NCI-H2107 treated with DMSO at 0.1 percent for 48 hours (cell line): Measurements from ENCODE around the gene IMP4.

Experiments used
- DNase-seq: peaks from one replicate; lab custom pipeline; 2025; ENCODE audit not compliant: unreplicated experiment; lab: John Stamatoyannopoulos, UW

IMP4 gene

DNA sequence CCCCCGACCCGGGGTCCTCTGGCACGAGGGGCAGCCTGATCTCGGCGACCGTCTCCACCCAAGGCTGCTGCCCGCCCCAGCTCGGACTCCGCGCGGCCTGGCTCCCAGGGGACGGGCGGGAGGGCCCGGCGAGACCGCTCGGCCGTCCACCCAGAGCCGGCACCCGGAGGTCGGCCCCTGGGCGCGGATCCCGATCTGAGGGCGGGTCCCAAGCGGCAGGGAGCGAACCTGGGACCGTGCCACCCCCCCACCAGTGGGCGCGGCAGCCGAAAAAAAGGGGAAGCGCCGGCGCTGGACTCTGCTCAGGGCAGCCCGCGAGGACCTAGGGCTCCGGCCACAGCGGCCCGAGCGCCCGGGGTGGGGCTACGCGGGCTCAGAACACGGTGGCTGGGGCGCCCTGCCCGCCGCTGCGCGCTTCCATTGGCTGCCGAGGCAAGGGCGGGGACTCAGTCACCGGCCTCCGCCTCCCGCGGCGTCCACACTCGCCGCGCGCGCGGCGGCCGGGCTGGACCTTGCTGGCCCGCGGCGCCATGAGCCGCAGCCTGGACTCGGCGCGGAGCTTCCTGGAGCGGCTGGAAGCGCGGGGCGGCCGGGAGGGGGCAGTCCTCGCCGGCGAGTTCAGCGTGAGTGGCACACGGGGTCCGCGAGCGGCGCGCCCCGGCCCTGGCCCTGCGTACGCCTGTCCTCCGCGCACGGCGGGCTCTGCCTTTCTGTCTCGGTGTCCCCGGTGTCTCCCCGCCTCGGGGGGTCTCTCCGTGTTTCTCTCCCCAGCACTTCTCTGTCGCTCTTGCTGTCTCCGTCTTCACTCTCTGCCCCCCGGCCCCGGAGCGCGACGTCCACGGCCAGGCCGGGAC lies 13.1 kb downstream of the IMP4 start, which contains the start of gene PTPN18:
Gene PTPN18 (plus strand): TSS at position 479 of the 854 bp plus-strand sequence. CDS start 52 bp downstream, at position 531.
- peak; percentile 11 for DNase-seq

DNA sequence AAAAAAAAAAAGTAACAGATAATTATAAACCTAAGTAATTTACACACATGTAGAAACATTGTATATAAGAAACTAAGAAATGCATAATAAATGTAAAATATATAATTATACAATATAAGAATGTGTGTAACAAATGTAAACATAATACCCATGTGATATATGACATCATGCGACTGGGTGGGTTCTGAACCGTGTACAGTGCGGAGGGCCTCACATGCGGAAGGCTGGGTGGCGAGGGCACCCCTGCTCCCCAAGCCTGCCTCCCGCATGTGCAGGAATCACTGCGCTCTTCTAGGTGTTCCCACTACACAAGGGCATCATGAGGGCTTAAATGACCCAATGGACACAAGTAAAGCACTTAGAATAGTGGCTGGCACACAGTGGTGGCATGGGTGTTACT lies 15.2 kb downstream of the IMP4 start:
- DNase-seq = no peak

DNA sequence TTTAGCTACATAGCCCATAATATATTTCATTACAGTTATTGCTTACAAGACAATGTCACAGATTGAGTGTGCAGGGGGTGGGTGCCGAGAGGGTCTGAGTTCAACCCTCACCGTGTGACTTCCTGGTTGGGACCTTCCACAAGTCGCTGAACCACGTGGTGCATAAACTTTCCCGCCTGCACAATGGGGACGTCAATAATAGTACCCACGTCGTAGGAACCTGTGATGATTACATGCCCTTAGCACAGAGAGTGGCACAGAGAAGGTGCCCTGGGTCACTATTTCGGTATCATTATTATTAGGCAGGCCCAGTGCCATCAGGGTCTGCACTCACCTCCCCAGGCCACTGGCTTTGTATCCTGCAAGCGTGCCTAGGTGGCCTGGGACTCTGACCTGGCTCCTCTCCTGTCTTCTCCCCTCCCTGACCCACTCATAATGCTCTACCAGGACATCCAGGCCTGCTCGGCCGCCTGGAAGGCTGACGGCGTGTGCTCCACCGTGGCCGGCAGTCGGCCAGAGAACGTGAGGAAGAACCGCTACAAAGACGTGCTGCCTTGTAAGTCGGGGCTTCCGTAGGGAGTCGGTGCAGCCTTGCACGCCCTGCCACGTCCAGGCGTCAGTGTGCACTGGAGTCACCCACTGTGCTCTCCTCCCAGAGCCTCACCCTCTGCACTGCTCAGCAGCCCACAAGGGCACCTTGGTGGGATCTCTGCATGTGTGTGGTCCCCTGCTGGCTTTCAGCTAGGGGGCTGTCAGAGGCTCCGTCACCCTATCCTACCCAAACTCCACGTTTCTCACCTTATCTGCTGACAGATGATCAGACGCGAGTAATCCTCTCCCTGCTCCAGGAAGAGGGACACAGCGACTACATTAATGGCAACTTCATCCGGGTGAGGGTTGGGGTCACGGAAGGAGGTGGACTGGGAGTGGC lies 16.0 kb downstream of the IMP4 start:
- no peak for DNase-seq

DNA sequence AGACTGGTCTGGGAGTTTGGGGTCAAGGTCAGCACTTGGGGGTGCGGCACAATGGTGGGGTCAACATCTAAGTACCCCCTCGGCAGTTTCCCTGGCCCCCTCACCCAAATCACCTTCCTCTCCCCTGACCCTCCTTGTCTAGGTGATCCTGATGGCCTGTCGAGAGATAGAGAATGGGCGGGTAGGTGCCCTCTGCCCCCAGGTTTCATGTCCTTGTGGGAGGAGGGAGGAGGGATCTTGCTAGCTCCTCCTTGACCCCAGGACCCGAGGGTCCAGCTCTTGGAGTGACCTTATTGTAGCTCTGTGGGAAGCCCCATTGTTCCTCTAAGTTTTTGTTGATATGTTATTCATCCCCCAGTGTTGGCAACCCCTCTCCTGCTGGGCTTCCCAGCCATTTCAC lies 16.8 kb downstream of the IMP4 start:
- DNase-seq = no peak

DNA sequence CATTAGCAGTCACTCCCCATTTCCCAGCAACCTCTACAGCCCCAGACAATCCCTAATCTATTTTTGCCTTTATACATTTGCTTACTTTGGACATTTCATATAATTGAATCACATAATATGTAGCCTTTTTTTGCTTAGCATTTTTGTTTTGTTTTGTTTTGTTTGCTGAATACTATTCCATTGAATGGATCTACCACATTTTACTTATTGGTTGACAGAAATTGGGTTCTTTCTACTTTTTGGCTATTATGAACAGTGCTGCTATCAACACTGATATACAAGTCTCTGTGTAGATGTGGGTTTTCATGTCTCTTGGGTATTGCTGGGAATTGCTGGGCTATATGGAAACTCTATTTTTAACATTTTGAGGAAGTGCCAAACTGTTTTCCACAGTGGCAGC lies 20.8 kb downstream of the IMP4 start:
- DNase-seq = no peak

DNA sequence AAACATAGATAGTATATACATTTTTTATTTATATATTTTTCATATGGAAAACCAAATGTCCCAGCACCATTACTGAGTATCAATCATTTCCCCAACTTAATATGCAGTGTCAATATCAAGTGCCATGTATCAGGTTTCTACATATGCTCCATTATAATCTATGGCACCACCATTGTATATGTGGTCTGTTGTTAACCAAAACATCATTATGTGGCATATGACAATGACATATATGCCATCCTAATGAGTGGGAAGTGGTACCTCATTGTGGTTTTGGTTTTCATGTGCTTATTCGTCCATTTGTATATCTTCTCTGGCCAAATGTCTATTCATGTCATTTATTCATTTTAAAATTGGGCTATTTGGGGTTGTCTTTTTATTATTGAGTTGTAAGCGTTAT lies 22.4 kb downstream of the IMP4 start:
- no peak for DNase-seq

DNA sequence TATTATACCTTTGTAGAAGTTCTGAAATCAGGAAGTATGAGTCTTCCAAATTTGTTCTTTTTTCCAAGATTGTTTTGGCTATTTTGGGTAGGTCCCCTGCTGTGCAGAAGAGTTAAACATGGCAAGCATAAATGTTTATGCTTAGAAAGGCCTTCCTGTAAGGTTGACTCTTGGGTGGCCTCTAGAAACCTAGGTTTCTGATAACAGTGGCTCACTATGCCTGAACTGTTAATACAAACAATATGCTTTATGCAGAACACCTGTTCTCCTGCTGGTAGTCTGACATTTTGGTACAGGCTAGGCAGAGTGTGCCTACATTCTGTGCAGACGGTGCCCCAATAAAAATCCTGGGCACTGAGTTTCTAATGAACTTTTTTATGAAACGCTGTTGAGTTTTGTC lies 23.3 kb downstream of the IMP4 start:
- no peak for DNase-seq

DNA sequence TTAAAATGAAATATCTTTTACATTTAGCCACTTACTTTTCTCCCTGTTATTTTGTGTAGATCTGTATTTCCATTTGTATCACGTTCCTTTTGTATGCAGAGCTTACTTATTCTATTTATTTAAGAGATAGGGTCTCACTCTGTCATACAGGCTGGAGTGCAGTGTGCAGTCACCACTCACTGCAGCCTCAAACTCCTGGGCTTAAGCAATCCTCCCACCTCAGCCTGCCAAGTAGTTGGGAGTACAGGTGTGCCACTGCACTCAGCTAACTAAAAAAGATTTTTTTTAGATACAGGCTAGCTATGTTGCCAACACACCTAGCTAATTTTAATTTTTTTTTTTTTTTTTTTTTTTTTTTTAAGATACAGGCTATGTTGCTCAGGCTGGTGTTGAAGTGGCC lies 24.0 kb downstream of the IMP4 start:
- no peak for DNase-seq

DNA sequence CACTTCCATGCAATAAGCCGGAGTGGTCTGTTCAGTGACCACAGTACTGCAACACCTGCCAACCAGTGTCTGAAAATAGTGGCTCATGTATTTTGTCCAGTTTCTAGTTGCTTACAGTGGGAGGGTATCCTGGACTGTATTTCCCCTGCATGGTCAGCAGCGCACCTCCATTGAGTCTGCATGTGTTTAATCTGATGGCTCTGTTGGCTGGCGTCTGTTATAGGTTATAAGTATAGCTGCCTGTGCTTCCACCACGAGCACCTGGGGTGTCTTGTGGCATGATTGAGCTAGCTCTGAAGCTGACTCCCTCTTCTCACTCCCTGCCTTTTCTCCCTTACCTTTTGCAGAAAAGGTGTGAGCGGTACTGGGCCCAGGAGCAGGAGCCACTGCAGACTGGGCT lies 26.1 kb downstream of the IMP4 start:
- no peak for DNase-seq

DNA sequence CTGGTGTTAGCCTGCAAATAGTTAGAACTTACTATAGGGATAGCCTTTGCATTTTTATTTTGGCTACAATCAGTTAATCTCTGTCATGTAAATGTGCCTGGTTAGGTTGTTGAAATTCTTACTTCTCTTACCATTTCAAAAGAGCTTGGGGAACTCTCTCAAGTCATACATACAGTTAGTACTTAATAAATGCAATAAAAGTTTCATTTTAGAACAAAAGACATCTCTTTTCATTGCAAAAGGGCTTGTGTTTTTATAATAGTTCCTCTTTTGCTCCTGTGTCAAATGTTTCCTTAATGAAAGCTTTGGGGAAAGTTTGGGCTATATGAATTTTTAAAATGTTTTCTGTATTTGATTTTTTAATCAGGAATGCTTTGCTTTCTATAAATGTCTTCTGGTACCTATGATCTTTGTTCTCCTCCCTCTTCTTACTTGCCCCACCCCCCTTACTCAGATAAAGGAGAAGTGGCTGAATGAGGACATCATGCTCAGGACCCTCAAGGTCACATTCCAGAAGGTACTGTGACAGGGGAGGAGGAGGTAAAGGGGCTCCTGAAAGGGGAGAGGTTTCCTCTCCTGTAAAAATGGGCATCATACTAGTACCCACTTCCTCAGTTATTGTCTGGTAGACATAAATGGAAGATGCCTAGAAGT lies 26.7 kb downstream of the IMP4 start:
- no peak for DNase-seq

DNA sequence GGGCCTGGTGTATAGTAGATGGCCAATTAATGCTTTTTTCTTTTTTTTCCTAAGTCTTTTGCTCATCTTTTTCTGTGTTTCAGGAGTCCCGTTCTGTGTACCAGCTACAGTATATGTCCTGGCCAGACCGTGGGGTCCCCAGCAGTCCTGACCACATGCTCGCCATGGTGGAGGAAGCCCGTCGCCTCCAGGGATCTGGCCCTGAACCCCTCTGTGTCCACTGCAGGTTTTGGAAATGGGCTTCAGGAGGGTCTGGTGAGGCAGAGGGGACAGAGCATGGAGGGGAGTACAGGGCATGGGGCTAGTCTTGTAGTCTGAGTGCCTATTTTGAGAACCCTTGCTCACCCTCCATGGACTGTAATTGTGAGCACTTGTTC lies 27.3 kb downstream of the IMP4 start:
- no peak for DNase-seq

DNA sequence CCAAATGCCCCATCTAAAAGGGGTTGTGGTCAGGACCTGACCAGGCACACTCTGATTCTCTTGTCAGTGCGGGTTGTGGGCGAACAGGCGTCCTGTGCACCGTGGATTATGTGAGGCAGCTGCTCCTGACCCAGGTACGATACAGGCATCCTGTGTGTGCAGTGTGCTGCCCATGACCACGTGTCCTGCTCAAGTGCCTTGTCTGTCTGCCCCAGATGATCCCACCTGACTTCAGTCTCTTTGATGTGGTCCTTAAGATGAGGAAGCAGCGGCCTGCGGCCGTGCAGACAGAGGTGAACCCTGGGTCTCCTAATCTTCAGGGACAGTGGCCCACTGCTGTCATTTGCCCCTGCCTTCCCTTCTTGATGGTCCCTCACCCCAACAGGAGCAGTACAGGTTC lies 27.8 kb downstream of the IMP4 start:
- no peak for DNase-seq

DNA sequence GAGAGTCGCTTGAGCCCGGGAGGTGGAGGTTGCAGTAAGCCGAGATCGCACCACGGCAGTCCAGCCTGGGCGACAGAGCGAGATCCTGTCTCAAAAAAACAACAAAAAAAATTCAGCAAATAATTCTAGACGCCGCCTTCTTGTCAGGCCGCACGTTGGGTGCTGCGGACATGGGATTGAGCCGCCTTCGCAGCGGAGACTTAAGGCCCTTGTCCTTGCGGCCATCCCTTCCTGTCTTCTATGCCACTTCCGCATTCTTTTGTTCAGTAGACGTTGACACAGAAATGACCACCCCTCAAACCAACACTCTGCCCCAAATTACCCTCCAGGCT lies 29.0 kb downstream of the IMP4 start:
- no peak for DNase-seq

DNA sequence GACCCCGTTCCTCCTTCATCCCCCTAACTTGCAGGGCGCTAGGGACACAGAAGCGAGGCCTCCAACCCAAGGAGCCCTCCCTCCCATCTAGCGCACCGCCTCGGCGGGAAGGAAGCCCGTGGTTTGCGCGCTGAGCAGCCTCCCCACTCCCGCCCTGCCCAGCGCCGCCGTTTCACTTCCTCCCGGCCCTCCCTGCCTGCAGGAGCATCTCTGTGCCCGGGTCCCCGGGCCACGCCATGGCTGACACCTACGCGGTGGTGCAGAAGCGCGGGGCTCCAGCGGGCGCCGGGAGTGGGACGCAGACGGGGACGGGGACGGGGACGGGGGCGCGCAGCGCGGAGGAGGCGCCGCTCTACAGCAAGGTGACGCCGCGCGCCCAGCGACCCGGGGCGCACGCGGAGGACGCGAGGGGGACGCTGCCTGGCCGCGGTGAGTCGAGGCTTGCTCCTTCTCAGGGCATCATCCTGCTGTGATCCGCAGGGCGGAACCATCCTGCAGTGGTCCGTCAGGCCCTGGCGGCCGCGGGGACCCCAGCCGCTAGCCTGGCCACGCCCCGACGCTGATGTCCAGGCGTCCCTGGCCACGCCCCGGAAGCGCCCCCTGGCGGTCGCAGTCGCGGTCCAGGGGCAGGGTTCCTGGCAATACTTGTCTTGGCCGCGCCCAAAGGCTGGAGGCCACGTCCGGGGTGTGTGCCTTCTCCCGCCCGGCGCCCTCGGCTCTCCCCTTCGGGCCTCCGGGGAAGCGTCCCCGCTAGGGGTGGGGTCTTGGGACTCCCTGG lies 29.5 kb downstream of the IMP4 start:
- no peak for DNase-seq

DNA sequence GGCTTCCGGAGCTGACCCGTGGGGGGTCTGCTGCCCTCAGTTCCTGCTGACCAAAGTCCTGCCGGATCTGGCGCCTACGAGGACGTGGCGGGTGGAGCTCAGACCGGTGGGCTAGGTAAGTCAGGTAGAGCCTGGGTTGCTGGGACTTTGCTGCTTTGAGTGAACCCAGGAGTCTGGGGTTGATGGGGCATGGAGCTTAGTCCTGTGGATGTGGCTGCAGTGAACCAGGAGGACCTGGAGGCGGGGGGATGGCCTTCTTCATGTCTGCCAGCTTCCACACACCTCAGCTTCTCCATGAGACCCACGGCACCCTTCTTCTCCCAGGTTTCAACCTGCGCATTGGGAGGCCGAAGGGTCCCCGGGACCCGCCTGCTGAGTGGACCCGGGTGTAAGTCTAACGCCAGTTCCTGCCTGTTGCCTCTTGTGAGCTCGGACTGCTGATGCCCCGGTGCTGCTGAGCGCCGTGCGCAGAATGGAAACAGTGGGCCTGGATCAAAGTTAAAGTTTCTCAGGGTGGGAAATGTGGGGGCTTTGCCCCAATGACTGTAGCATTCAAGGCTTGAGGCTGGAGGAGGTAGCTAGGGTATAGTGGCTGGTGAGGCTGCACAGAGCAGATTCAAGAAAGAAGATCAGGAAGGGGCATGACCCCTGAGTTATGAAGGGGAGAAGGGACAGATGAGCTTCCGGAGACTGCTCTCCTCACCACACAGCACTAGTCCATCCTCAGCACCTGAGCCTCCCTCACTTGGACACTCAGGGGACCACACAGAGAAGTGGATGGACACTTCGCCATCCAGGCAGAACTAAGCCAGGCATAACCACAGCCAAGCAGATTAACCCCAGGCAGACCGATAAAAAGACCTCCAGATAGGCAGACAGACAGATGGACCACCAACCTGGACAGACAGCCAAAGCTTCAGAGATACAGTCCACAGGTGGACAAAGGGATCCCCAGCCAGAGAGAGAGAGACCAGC lies 30.4 kb downstream of the IMP4 start:
- no peak for DNase-seq

DNA sequence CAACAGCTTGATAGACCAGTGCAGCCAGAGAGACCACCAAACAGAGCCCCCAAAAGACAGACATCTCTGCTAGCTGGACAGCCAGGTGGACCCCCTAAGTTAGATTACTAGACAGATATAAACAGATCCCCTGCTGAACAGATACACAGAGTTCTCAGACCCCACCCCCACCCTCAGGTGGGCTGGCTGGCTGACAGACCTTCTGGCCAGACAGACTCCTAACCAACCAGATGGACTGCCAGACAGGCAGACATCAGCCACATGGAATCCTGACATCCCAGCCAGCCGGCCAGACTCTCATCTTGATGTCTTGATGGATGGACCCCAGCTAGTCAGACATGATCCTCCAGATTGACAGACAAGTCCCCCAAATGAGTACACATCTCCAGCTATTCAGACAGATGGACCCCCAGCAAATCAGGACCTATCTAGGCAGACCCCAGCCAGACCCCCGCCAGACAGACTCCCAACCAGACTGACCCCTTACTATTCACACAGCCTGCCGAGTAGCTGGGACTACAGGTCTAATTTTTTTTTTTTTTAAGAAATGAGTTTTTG lies 31.2 kb downstream of the IMP4 start:
- DNase-seq = no peak

DNA sequence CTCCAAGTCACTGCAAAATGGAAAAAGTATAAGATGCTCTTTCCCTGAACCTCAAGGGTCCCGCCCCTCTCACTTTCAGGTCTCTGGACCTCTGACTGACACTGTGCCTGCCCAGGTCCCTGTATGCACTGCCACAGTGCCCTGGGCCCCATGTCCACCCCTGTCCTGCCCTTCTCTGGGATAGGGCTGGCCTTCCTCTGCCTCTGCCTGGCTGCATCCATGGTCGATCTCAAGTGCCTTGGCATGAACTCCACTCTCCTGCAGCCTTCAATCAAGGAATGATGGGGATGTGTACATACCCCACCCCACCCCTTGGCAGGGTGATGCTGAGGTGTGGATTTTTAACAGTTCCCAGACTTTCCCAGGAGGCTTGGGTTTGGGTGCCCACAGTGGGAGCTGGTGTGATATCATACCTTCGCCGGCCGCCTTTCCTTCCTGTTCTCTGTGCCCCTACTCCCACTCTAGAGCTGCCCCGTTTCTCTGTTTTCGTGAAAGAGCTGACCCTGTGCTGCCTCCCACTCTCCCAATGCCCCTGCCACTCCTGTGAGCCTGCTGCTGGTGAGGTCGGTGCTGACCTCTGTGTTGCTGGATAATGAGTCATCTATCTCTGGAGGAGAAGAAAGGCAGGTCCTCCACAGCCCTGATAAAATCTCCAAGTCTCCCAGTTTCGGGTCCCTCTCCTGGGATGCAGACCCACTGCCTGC lies 32.0 kb downstream of the IMP4 start:
- DNase-seq = no peak

DNA sequence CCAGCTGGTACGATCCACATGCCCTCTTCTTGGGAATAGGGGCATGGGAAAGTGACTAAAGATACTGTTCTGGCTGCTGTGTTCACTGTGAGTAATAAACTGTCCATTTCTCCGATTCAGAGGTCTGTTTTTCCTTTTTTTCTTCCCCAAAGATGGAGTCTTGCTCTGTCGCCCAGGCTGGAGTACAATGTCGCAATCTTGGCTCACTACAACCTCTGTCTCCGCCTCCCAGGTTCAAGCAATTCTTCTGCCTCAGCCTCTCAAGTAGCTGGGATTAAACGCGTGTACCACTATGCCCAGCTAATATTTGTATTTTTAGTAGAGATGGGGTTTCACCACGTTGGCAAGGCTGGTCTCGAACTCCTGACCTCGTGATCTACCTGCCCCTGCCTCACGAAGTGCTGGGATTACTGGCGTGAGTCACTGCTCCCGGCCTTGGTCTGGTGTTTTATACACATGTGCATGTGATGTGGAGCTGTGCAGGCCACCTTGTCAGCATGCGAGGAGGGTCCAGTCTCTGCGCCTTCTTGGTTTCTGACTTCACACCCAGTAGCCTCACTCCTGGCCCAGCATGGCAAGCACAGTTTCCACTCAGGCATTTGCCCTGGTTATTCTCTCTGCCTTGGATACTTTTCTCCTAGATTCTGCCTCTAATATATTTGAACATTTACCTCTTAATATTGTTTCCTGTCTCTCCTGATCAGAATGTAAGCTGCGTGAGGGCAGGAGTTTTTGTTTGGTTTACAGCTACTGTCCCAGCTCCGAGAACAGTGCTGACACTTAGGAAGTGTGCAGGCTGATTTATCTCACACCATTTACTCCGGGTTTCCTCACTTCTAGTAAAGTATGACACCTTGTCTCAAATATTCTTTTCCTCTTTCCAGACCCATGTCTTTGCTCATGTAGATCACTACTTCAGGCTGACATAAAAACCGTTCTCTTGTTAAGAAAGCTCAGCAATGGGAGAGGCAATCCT lies 32.9 kb downstream of the IMP4 start:
- no peak for DNase-seq
